Measurements from ENCODE around the gene ANXA4.

DNA sequence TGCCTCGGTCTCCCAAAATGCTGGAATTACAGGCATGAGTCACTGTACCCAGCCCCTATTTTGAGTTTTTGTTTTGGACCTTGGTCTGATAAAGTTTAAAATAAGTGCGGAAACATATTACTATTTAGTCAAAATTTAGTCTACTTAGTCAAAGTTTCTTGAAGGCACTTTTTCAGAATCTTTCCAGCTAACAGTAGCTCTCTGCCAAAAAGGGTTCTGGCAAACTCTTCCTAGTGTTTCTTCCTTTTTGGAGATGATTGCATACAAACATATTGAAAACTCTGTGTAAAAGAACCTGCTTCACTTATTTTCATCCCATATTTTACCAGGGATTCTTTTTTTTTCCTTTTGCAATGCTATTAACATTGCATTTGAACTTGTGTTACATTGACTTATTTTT is 116.3 kb downstream of the ANXA4 start:
- TF ChIP-seq, protein P1, sequence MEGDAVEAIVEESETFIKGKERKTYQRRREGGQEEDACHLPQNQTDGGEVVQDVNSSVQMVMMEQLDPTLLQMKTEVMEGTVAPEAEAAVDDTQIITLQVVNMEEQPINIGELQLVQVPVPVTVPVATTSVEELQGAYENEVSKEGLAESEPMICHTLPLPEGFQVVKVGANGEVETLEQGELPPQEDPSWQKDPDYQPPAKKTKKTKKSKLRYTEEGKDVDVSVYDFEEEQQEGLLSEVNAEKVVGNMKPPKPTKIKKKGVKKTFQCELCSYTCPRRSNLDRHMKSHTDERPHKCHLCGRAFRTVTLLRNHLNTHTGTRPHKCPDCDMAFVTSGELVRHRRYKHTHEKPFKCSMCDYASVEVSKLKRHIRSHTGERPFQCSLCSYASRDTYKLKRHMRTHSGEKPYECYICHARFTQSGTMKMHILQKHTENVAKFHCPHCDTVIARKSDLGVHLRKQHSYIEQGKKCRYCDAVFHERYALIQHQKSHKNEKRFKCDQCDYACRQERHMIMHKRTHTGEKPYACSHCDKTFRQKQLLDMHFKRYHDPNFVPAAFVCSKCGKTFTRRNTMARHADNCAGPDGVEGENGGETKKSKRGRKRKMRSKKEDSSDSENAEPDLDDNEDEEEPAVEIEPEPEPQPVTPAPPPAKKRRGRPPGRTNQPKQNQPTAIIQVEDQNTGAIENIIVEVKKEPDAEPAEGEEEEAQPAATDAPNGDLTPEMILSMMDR (IDR thresholded peaks at IDR 0.05): no peak
- no peak for TF ChIP-seq POLR2A (IDR thresholded peaks at IDR 0.05)
